Liver (tissue), 9 donors: ENCODE measurements around the gene ANKRD35. TPM values are rescaled to one million over a fixed set of nuclear protein-coding genes. Genes with fewer than 3 reads are reported as not detected.

ENCODE experiments used
- DNase-seq: peaks from one replicate; pipeline ENCODE4 v3.0.0-alpha.2; 2017; ENCODE audit warnings: low spot score
- H3K27ac ChIP-seq, 2 donors: one replicate each; pipeline ENCODE4 v1.7.0; 2013; ENCODE audit warnings: inconsistent platforms in 2 of 2, low read length in 2 of 2, control low read depth in 1 of 2, low read depth in 1 of 2, mild to moderate bottlenecking in 1 of 2
- H3K27me3 ChIP-seq, 4 donors: one replicate each; pipeline versions ENCODE4 v1.6.1 to v1.7.0; 2013; ENCODE audit warnings: low read length in 3 of 4, inconsistent platforms in 1 of 4, mild to moderate bottlenecking in 1 of 4, moderate library complexity in 1 of 4; ENCODE audit not compliant: control insufficient read depth in 4 of 4, insufficient read depth in 4 of 4
- H3K36me3 ChIP-seq, 4 donors: one replicate each; pipeline versions ENCODE4 v1.6.1 to v1.7.0; 2013; ENCODE audit warnings: low read length in 3 of 4, mild to moderate bottlenecking in 3 of 4, low read depth in 1 of 4, moderate library complexity in 1 of 4; ENCODE audit not compliant: control insufficient read depth in 4 of 4, insufficient read depth in 3 of 4
- H3K4me1 ChIP-seq, 4 donors: one replicate each; pipeline versions ENCODE4 v1.6.1 to v1.7.0; 2013; ENCODE audit warnings: low read length in 3 of 4, mild to moderate bottlenecking in 3 of 4, moderate library complexity in 1 of 4; ENCODE audit not compliant: control insufficient read depth in 4 of 4, insufficient read depth in 4 of 4
- H3K4me3 ChIP-seq, 3 donors: one replicate each; pipeline versions ENCODE4 v1.6.1 to v1.7.0; 2013; ENCODE audit warnings: low read length in 3 of 3, control low read depth in 1 of 3, low read depth in 1 of 3, mild to moderate bottlenecking in 1 of 3
- H3K9ac ChIP-seq, 2 donors: one replicate each; pipeline ENCODE4 v1.7.0; 2013; ENCODE audit warnings: low read length in 2 of 2, mild to moderate bottlenecking in 2 of 2, moderate library complexity in 2 of 2, control low read depth in 1 of 2, low read depth in 1 of 2
- H3K9me3 ChIP-seq, 4 donors: one replicate each; pipeline versions ENCODE4 v1.6.1 to v1.7.0; 2013; ENCODE audit warnings: low read length in 3 of 4; ENCODE audit not compliant: control insufficient read depth in 4 of 4
- EGR1 ChIP-seq, 2 donors: IDR thresholded peaks; 2 replicates each; pipeline ENCODE4 v1.6.1; 2016 to 2018; ENCODE audit warnings: antibody characterized with exemption in 2 of 2, low read depth in 2 of 2
- FOXA1 ChIP-seq: IDR thresholded peaks from 2 replicates; pipeline ENCODE4 v1.6.1; 2016; ENCODE audit warnings: antibody characterized with exemption
- FOXA2 ChIP-seq: IDR thresholded peaks from 2 replicates; pipeline ENCODE4 v1.6.1; 2016; ENCODE audit warnings: antibody characterized with exemption
- GABPA ChIP-seq, 2 donors: IDR thresholded peaks in 1 of 2; conservative IDR thresholded peaks in 1 of 2; 2 replicates each; pipeline ENCODE4 v1.6.1; 2016; ENCODE audit warnings: antibody characterized with exemption in 2 of 2, mild to moderate bottlenecking in 1 of 2, moderate library complexity in 1 of 2
- HNF4A ChIP-seq, 2 donors: conservative IDR thresholded peaks; 2 replicates each; pipeline ENCODE4 v1.6.1; 2016; ENCODE audit warnings: antibody characterized with exemption in 2 of 2, mild to moderate bottlenecking in 2 of 2
- HNF4G ChIP-seq: IDR thresholded peaks from 2 replicates; pipeline ENCODE4 v1.6.1; 2016; ENCODE audit warnings: antibody characterized with exemption
- JUND ChIP-seq, 2 donors: IDR thresholded peaks; 2 replicates each; pipeline ENCODE4 v1.6.1; 2016; ENCODE audit warnings: antibody characterized with exemption in 2 of 2
- MAX ChIP-seq: IDR thresholded peaks from 2 replicates; pipeline ENCODE4 v1.6.1; 2016; ENCODE audit warnings: antibody characterized with exemption
- NR2F2 ChIP-seq: IDR thresholded peaks from 2 replicates; pipeline ENCODE4 v1.6.1; 2016; ENCODE audit warnings: antibody characterized with exemption
- RAD21 ChIP-seq, 2 donors: IDR thresholded peaks; 2 replicates each; pipeline ENCODE4 v1.6.1; 2016; ENCODE audit warnings: antibody characterized with exemption in 2 of 2, mild to moderate bottlenecking in 2 of 2
- RXRA ChIP-seq, 2 donors: IDR thresholded peaks; 2 replicates each; pipeline ENCODE4 v1.6.1; 2017 to 2018; ENCODE audit warnings: antibody characterized with exemption in 2 of 2, mild to moderate bottlenecking in 1 of 2
- SP1 ChIP-seq: IDR thresholded peaks from 2 replicates; pipeline ENCODE4 v1.6.1; 2018; ENCODE audit warnings: antibody characterized with exemption, mild to moderate bottlenecking
- TAF1 ChIP-seq: conservative IDR thresholded peaks from 2 replicates; pipeline ENCODE4 v1.6.1; 2016; ENCODE audit warnings: antibody characterized with exemption, mild to moderate bottlenecking
- YY1 ChIP-seq: IDR thresholded peaks from 2 replicates; pipeline ENCODE4 v1.6.1; 2016; ENCODE audit warnings: antibody characterized with exemption, mild to moderate bottlenecking
- WGBS: extraction: QIAGEN DNeasy Blood & Tissue Kit; methylation state at CpG from one replicate; pipeline ENCODE4 v1.1.7; 2013; 5-methylcytosine and 5-hydroxymethylcytosine counted together
- polyA plus RNA-seq, 2 donors: library from polyadenylated mRNA; stranded (reverse) in 1 of 2; unstranded in 1 of 2; fragments of 200-250 nt in 1 of 2; fragments of >200 nt in 1 of 2; fragmentation: Nextera tagmentation in 1 of 2; extraction: Ambion mirVana in 1 of 2; gene quantifications; one replicate each; pipeline versions ENCODE4 v1.2.1 to v1.2.3, GENCODE V29; 2013 to 2015
- total RNA-seq, 2 donors: library from RNA; depleted of rRNA; stranded (reverse); fragments of >200 nt; gene quantifications; one replicate each; pipeline ENCODE4 v1.2.3, GENCODE V29; 2014
- TF ChIP-seq, protein P1 (sequence below): IDR thresholded peaks from 2 replicates; pipeline ENCODE4 v1.6.1; 2016; ENCODE audit warnings: antibody characterized with exemption
- TF ChIP-seq, protein P2 (sequence below): IDR thresholded peaks from 2 replicates; pipeline ENCODE4 v1.6.1; 2016; ENCODE audit warnings: antibody characterized with exemption
- TF ChIP-seq, protein P3 (sequence below): fragments of 150-350 bp; IDR thresholded peaks from 2 replicates; pipeline ENCODE4 v1.5.1; 2017; ENCODE audit warnings: improper control_type of control experiment, low read depth, low read length; ENCODE audit not compliant: missing input control
- donor health status: healthy.
- donor health status: healthy.
- donor health status: healthy.
- donor health status: healthy.
- donor health status: healthy.

ANKRD35 gene
- total and polyA plus RNA-seq, 4 donors, result 0.05 to 1.9 (median 1.4) TPM

- TF ChIP-seq, protein P1, sequence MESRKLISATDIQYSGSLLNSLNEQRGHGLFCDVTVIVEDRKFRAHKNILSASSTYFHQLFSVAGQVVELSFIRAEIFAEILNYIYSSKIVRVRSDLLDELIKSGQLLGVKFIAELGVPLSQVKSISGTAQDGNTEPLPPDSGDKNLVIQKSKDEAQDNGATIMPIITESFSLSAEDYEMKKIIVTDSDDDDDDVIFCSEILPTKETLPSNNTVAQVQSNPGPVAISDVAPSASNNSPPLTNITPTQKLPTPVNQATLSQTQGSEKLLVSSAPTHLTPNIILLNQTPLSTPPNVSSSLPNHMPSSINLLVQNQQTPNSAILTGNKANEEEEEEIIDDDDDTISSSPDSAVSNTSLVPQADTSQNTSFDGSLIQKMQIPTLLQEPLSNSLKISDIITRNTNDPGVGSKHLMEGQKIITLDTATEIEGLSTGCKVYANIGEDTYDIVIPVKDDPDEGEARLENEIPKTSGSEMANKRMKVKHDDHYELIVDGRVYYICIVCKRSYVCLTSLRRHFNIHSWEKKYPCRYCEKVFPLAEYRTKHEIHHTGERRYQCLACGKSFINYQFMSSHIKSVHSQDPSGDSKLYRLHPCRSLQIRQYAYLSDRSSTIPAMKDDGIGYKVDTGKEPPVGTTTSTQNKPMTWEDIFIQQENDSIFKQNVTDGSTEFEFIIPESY, result no peak
- TF ChIP-seq SP1 (no peak), FOXA1 (no peak), GABPA (IDR thresholded peaks at IDR 0.05 in 1 of 2, conservative IDR thresholded peaks at IDR 0.05 in 1 of 2) (no peak), HNF4A (conservative IDR thresholded peaks at IDR 0.05) (no peak), HNF4G (no peak), MAX (no peak), FOXA2 (no peak), EGR1 (IDR thresholded peaks at IDR 0.05; ENCODE audit: low read depth in 2 of 2) (no peak)
- TF ChIP-seq, protein P2, sequence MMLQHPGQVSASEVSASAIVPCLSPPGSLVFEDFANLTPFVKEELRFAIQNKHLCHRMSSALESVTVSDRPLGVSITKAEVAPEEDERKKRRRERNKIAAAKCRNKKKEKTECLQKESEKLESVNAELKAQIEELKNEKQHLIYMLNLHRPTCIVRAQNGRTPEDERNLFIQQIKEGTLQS, result no peak
These were observed 30.2 kb downstream of the ANKRD35 start (continued) for GRCh38 chr1:145855426-145855948.

DNA sequence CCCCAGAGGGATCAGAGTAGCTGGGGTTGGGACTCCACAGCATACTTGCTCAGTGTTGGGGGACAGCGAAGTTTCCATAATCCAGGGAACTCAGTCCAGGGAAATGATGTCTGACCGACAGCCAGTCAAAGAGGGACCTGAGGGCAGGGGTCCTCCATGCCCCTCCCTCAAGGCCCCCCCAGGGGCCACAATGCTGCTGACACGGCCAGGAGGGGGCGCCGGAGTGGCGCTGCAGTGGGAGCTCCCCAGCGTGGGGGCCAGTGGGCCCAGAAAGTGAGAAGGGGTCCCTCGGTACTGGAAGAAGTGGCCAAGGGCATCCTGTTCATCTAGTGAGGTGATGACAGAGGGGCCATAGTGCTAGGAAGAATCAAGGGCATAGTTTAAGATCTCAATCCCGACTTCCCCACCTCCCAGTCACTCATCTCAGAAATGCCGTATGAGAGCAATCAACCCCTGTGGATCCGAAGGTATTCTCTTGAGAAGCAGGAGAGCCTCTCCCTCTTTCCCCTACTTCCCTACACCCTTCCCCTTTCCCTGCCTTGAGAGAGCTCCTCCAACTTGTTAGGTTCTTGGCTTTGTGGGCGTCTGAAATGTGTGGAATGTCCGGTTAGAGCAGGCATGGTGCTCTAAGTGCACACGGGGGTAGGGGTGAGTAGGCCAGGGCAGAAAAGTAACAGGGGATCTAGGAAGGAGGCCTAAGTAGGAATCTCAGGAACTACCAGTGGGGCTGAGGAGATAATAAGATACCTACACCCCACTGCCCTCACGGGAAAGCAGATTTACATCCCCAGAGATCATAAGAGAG lies 36.1 kb downstream of the ANKRD35 start:
- Histone ChIP-seq H3K9me3 (no peaks in the 10 kb centered on the region), H3K4me3 (no peak overlapping the region), H3K36me3 (peaks cover 9 to 36% (median 23%) of the 10 kb centered on the region in 4 donors), H3K4me1 (peaks cover 5 to 13% (median 11%) of the 10 kb centered on the region in 4 donors), H3K27me3 (no peaks in the 10 kb centered on the region), H3K9ac (no peak overlapping the region), H3K27ac (no peak overlapping the region)
- 88% methylated on average over 15 of the region's 15 CpGs for WGBS
- no peak for TF ChIP-seq NR2F2
- no peak for TF ChIP-seq YY1
- no peak for TF ChIP-seq GABPA (IDR thresholded peaks at IDR 0.05 in 1 of 2, conservative IDR thresholded peaks at IDR 0.05 in 1 of 2)
- no peak for TF ChIP-seq RXRA (IDR thresholded peaks at IDR 0.05)
- no peak for TF ChIP-seq EGR1 (IDR thresholded peaks at IDR 0.05; ENCODE audit: low read depth in 2 of 2)
- TF ChIP-seq FOXA1, result no peak
- TF ChIP-seq, protein P1, result no peak
- TF ChIP-seq SP1, result no peak
- no peak for TF ChIP-seq JUND (IDR thresholded peaks at IDR 0.05)
- no peak for TF ChIP-seq RAD21 (IDR thresholded peaks at IDR 0.05)
- no peak for DNase-seq

- Histone ChIP-seq H3K9ac (no peak overlapping the region), H3K9me3 (no peaks in the 10 kb centered on the region), H3K27me3 (no peaks in the 10 kb centered on the region), H3K27ac (no peak overlapping the region), H3K4me1 (peaks cover 5 to 13% (median 11%) of the 10 kb centered on the region in 4 donors), H3K4me3 (no peak overlapping the region), H3K36me3 (peaks cover 8 to 27% (median 16%) of the 10 kb centered on the region in 4 donors)
- WGBS, result 90% methylated on average over 3 of the region's 3 CpGs
- DNase-seq, result no peak
- TF ChIP-seq HNF4G (no peak), YY1 (no peak), RXRA (IDR thresholded peaks at IDR 0.05) (no peak), EGR1 (IDR thresholded peaks at IDR 0.05; ENCODE audit: low read depth in 2 of 2) (no peak), HNF4A (conservative IDR thresholded peaks at IDR 0.05) (no peak), NR2F2 (no peak), GABPA (IDR thresholded peaks at IDR 0.05 in 1 of 2, conservative IDR thresholded peaks at IDR 0.05 in 1 of 2) (no peak), FOXA2 (no peak), RAD21 (IDR thresholded peaks at IDR 0.05) (no peak), SP1 (no peak), TAF1 (no peak), JUND (IDR thresholded peaks at IDR 0.05) (no peak), MAX (no peak)
- TF ChIP-seq, protein P1, result no peak
- TF ChIP-seq, protein P2, result no peak
- TF ChIP-seq, protein P3, sequence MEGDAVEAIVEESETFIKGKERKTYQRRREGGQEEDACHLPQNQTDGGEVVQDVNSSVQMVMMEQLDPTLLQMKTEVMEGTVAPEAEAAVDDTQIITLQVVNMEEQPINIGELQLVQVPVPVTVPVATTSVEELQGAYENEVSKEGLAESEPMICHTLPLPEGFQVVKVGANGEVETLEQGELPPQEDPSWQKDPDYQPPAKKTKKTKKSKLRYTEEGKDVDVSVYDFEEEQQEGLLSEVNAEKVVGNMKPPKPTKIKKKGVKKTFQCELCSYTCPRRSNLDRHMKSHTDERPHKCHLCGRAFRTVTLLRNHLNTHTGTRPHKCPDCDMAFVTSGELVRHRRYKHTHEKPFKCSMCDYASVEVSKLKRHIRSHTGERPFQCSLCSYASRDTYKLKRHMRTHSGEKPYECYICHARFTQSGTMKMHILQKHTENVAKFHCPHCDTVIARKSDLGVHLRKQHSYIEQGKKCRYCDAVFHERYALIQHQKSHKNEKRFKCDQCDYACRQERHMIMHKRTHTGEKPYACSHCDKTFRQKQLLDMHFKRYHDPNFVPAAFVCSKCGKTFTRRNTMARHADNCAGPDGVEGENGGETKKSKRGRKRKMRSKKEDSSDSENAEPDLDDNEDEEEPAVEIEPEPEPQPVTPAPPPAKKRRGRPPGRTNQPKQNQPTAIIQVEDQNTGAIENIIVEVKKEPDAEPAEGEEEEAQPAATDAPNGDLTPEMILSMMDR, result no peak
These were observed 37.8 kb downstream of the ANKRD35 start for GRCh38 chr1:145847827-145848226.
